ENCODE measurements around the gene ARMH1.

The ARMH1 gene

DNA sequence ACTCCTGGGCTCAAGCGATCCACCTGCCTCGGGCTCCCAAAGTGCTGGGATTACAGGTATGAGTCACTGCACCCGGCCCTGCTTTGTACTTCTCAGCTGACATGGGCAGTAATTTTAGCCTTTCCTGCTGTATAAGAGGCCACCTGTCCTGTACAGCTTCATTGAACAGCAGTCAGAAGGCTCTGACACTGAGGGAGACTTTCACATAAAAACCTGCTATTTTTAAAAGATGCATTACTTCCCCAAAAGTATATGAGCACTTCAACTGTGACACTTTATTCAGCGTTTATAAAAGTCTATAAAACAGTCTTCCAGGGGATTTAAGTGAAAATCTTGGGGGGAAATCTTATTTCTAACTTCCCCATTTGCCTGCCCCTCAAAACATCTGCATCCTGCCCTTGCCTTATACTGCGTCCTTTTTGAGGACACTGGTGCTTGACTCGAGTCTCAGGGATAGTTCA lies 38.8 kb downstream of the ARMH1 start:
- ChIA-PET POLR2A (ENCODE audit: low non-redundant PET) (no interaction called here), CTCF (interaction anchor here (0.8 kb wide), 1 partner anchor 36 kb away, joined by 5 read pairs; no protein-coding TSS in a partner anchor)
- TF ChIP-seq, protein P1, sequence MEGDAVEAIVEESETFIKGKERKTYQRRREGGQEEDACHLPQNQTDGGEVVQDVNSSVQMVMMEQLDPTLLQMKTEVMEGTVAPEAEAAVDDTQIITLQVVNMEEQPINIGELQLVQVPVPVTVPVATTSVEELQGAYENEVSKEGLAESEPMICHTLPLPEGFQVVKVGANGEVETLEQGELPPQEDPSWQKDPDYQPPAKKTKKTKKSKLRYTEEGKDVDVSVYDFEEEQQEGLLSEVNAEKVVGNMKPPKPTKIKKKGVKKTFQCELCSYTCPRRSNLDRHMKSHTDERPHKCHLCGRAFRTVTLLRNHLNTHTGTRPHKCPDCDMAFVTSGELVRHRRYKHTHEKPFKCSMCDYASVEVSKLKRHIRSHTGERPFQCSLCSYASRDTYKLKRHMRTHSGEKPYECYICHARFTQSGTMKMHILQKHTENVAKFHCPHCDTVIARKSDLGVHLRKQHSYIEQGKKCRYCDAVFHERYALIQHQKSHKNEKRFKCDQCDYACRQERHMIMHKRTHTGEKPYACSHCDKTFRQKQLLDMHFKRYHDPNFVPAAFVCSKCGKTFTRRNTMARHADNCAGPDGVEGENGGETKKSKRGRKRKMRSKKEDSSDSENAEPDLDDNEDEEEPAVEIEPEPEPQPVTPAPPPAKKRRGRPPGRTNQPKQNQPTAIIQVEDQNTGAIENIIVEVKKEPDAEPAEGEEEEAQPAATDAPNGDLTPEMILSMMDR (conservative IDR thresholded peaks at IDR 0.05; ENCODE audit: low read depth): no peak
- no peak for DNase-seq (ENCODE audit: low spot score)
- no peak overlapping the region for H3K27ac ChIP-seq

GRCh38 chr1:44714532-44714931 lies 40.0 kb downstream of the ARMH1 start:
- ChIA-PET CTCF (interaction anchor here (0.6 to 0.7 kb wide), 2 partner anchors 12 to 678 kb away, joined by 3 to 4 read pairs; no protein-coding TSS in a partner anchor), POLR2A (ENCODE audit: low non-redundant PET) (no interaction called here)
- no peak overlapping the region for H3K27ac ChIP-seq
- TF ChIP-seq, protein P1 (conservative IDR thresholded peaks at IDR 0.05; ENCODE audit: low read depth): no peak
- no peak for DNase-seq (ENCODE audit: low spot score)

DNA sequence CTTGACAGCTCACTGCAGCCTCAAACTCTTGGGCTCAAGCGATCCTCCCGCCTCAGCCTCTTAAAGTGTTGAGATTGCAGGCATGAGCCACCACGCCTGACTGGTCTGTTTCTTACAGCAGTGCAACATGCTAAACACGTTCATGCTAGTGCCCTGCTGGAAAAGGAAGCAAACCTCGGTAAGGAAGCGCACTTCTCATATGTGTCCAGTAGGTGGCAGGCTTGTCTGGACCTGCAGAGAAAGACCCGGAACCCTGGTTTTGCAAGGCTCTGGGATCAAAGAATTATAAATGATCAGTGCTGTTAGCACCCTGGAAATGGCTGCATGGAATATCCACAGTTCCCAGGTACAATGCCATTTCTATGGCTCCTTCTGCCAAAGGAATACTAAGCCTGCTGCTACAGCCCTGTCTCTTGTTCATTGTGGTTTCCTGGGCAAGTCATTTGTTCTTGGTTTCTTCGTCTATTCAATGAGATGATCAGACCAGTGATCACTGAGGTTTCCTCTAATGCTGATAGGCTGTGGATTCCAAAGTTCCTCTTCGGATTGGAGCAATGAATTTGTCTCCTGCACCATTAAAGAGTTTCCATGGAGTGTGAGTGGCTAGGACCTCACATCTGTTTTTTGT lies 40.5 kb downstream of the ARMH1 start:
- DNase-seq (ENCODE audit: low spot score): peak; percentile 71
- TF ChIP-seq, protein P1 (conservative IDR thresholded peaks at IDR 0.05; ENCODE audit: low read depth): peak; percentile 92
- CTCF ChIA-PET: interaction anchor here (0.6 kb wide), 1 partner anchor 11 kb away, joined by 4 read pairs; no protein-coding TSS in a partner anchor
- no peak overlapping the region for H3K27ac ChIP-seq
- POLR2A ChIA-PET (ENCODE audit: low non-redundant PET): no interaction called here

GRCh38 chr1:44717156-44717555 lies 42.6 kb downstream of the ARMH1 start:
- ChIA-PET POLR2A (ENCODE audit: low non-redundant PET) (no interaction called here), CTCF (no interaction called here)
- H3K27ac ChIP-seq: no peak overlapping the region
- DNase-seq (ENCODE audit: low spot score): no peak
- TF ChIP-seq, protein P1 (conservative IDR thresholded peaks at IDR 0.05; ENCODE audit: low read depth): no peak

GRCh38 chr1:44717653-44718052 lies 43.1 kb downstream of the ARMH1 start:
- ChIA-PET POLR2A (ENCODE audit: low non-redundant PET) (no interaction called here), CTCF (interaction anchor here (0.8 to 1.1 kb wide), 2 partner anchors 11 to 1007 kb away, joined by 3 to 4 read pairs; no protein-coding TSS in a partner anchor)
- no peak for DNase-seq (ENCODE audit: low spot score)
- H3K27ac ChIP-seq: no peak overlapping the region
- TF ChIP-seq, protein P1 (conservative IDR thresholded peaks at IDR 0.05; ENCODE audit: low read depth): no peak

DNA sequence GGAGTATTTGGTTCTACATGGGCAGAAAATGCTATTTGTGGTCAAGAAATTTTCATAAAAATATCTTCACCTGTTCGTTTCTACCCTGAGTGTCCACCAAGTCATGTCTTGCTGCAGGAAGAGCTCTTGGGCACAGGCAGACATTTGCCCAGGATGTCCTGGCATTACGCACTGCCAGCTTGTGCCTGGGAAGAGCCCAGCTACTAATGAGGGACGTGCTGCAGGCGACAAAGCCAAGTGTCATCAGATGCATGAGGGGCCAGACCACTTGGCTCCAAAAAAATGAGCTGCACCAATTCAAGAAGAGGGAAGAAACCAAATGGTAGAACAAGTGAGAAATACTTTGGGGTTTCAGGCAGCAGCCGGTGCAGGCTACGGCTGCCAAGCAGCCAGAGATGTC lies 43.6 kb downstream of the ARMH1 start:
- no peak for DNase-seq (ENCODE audit: low spot score)
- no peak overlapping the region for H3K27ac ChIP-seq
- POLR2A ChIA-PET (ENCODE audit: low non-redundant PET): no interaction called here
- TF ChIP-seq, protein P1 (conservative IDR thresholded peaks at IDR 0.05; ENCODE audit: low read depth): no peak
- CTCF ChIA-PET: interaction anchor here (0.8 to 1.1 kb wide), 2 partner anchors 10 to 1007 kb away, joined by 3 to 4 read pairs; no protein-coding TSS in a partner anchor

All from RWPE1 (cell line).